DOHH2 (cell line): ENCODE results near the gene TRIL.

Experiments
- EZH2phosphoT487 ChIP-seq: fragments of 200-600 bp; sonication (generic); IDR thresholded peaks from 2 replicates; pipeline ENCODE4 v1.6.1; 2017; ENCODE audit warnings: borderline replicate concordance, mild to moderate bottlenecking, antibody characterized with exemption, low read length, moderate library complexity, mixed read lengths
- TF ChIP-seq, protein P1 (sequence below): fragments of 200-600 bp; sonication (generic); IDR thresholded peaks from one replicate; pipeline ENCODE4 v1.5.1; 2014; ENCODE audit warnings: antibody characterized with exemption, mild to moderate bottlenecking, low read depth, low read length; ENCODE audit not compliant: poor library complexity, severe bottlenecking

DNA sequence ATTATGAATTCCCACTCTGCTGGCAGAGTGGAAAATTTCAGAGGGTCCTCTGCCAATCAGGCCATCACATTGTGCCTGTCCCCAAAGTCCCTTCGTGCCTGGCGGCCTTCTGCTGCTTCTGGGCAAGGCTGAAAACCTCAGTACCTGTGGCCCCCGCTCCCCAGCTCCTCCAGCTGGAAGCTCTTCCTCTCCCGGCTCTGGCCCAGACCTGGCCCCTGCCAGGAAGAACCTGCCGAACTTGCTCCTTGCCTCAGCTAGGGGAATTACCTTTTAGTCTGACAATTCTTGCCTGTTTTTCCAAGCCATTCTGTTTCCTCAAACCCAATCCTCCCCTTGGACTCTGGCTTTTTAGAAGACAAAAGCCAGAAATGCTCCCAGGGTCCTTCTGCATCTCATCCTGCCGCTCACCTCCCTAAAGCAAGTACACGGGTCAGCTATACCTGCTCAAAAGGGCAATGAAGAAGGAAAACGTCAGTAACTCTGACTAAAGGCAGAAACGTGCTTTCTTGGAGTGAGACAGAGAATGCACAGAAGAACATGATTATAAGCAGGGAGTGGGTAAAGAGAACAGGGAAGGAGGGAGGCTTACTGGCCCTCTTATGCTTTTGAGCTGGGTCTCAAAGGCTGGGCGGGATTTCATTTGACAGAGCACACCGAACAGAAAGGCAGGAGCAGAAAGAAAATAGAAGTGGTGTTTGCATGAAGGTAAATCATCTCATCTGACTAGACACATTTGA is 28.1 kb upstream of the TRIL start:
- TF ChIP-seq, protein P1, sequence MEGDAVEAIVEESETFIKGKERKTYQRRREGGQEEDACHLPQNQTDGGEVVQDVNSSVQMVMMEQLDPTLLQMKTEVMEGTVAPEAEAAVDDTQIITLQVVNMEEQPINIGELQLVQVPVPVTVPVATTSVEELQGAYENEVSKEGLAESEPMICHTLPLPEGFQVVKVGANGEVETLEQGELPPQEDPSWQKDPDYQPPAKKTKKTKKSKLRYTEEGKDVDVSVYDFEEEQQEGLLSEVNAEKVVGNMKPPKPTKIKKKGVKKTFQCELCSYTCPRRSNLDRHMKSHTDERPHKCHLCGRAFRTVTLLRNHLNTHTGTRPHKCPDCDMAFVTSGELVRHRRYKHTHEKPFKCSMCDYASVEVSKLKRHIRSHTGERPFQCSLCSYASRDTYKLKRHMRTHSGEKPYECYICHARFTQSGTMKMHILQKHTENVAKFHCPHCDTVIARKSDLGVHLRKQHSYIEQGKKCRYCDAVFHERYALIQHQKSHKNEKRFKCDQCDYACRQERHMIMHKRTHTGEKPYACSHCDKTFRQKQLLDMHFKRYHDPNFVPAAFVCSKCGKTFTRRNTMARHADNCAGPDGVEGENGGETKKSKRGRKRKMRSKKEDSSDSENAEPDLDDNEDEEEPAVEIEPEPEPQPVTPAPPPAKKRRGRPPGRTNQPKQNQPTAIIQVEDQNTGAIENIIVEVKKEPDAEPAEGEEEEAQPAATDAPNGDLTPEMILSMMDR, result no peak
- TF ChIP-seq EZH2phosphoT487, result no peak
